ENCODE measurements around the gene HPSE.
A peak's percentile ranks its signal among the peaks of the same experiment; 100 is the strongest.

DNA sequence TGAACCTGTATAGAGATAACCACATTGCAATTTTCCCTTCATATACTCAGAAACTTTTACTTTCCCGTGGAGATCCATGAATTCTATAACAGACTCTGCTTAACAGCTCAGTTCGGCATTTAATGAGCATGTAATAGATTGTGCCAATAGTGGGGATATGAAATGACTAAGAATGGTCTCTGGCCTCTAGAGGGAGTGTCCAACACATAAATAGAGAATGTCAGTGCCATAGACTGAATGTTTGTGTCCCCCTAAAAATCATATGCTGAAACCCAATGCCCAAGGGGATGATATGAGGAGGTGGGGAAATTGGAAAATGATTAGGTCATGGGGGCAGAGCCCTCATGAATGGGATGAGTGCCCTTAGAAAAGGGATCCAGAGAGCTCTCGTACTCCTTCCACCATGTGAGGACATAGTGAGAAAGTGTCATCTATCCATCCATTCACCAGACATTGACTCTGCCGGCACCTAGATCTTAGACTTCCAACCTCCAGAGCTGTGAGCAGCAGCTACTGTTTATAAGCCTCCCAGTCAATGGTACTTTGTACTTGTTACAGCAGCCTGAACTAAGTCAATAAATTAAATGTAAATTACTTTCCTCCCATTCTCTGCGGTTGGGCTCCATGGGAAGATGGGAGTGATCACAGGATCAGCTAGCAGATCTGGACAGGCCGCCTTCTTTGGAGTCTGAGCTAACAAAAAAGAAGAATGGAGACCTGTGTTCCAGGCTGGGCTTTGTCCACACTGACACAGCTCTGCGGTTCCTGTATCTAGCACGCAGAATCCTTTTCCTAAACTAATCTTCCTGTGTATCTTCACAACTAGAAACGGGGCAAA lies 28.1 kb upstream of the HPSE start:
- TF ChIP-seq TEAD4 (IDR thresholded peaks at IDR 0.05; ENCODE audit: borderline replicate concordance, insufficient read depth) (no peak), GATA2 (CRISPR knock-in tag; IDR thresholded peaks at IDR 0.05) (no peak), SIN3A (IDR thresholded peaks at IDR 0.05; ENCODE audit: borderline replicate concordance, low read depth, low read length) (no peak), FOXM1 (IDR thresholded peaks at IDR 0.05; ENCODE audit: low read depth) (no peak), TAF1 (IDR thresholded peaks at IDR 0.05; ENCODE audit: borderline replicate concordance, low read depth, low read length) (no peak), EP300 (IDR thresholded peaks at IDR 0.05; ENCODE audit: borderline replicate concordance in 1 of 2, low read depth in 1 of 2, low read length in 1 of 2) (no peak), GABPA (IDR thresholded peaks at IDR 0.05; ENCODE audit: low read depth) (no peak), EZH2phosphoT487 (IDR thresholded peaks at IDR 0.05; ENCODE audit: borderline replicate concordance, low read depth) (no peak), RAD21 (IDR thresholded peaks at IDR 0.05; ENCODE audit: low read length) (peak; percentile 58), YY1 (IDR thresholded peaks at IDR 0.05; ENCODE audit: low read depth) (no peak), FOSL2 (IDR thresholded peaks at IDR 0.05; ENCODE audit: borderline replicate concordance, low read depth) (no peak)
- TF ChIP-seq, protein P1, sequence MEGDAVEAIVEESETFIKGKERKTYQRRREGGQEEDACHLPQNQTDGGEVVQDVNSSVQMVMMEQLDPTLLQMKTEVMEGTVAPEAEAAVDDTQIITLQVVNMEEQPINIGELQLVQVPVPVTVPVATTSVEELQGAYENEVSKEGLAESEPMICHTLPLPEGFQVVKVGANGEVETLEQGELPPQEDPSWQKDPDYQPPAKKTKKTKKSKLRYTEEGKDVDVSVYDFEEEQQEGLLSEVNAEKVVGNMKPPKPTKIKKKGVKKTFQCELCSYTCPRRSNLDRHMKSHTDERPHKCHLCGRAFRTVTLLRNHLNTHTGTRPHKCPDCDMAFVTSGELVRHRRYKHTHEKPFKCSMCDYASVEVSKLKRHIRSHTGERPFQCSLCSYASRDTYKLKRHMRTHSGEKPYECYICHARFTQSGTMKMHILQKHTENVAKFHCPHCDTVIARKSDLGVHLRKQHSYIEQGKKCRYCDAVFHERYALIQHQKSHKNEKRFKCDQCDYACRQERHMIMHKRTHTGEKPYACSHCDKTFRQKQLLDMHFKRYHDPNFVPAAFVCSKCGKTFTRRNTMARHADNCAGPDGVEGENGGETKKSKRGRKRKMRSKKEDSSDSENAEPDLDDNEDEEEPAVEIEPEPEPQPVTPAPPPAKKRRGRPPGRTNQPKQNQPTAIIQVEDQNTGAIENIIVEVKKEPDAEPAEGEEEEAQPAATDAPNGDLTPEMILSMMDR (IDR thresholded peaks at IDR 0.05) = peak; percentile 59
- TF ChIP-seq, protein P2, sequence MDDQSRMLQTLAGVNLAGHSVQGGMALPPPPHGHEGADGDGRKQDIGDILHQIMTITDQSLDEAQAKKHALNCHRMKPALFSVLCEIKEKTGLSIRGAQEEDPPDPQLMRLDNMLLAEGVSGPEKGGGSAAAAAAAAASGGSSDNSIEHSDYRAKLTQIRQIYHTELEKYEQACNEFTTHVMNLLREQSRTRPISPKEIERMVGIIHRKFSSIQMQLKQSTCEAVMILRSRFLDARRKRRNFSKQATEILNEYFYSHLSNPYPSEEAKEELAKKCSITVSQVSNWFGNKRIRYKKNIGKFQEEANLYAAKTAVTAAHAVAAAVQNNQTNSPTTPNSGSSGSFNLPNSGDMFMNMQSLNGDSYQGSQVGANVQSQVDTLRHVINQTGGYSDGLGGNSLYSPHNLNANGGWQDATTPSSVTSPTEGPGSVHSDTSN (IDR thresholded peaks at IDR 0.05) = no peak
